Common myeloid progenitor, CD34-positive (primary cell): ENCODE measurements around the gene STRA8.
"Not testable (repeated sequence)": the region's sequence is repeated elsewhere in the genome, so short reads cannot be mapped to it uniquely, and the experiment has no call there.

Experiments
- CTCF ChIA-PET: fragments of 350-600 bp; sonication (Branson Sonifier 250); formaldehyde crosslinking; loops from one replicate; lab custom pipeline; 2021; ENCODE audit warnings: antibody characterized with exemption; lab: Charles Lee
- POLR2A ChIA-PET: fragments of 350-600 bp; sonication (Branson Sonifier 250); formaldehyde crosslinking; loops from one replicate; lab custom pipeline; 2021; ENCODE audit warnings: antibody characterized with exemption; lab: Charles Lee
- DNase-seq, 3 donors: peaks; one replicate each; pipeline versions ENCODE4 v3.0.0 to v3.0.0-alpha.2; 2013
- H3K27ac ChIP-seq, 2 experiments: 1 replicate in 1 of 2; 2 replicates in 1 of 2; pipeline ENCODE4 v1.7.0; 2013; ENCODE audit warnings: inconsistent platforms in 2 of 2, low read length in 2 of 2, mild to moderate bottlenecking in 2 of 2, low read depth in 1 of 2, moderate library complexity in 1 of 2; ENCODE audit not compliant: severe bottlenecking in 2 of 2, insufficient read depth in 1 of 2, poor library complexity in 1 of 2
- H3K27me3 ChIP-seq, 5 experiments: replicated peaks in 2 of 5; 1 replicate in 3 of 5; 2 replicates in 2 of 5; pipeline versions ENCODE4 v1.6.1 to v1.7.0; 2013; ENCODE audit warnings: low read length in 4 of 5, mild to moderate bottlenecking in 2 of 5, moderate library complexity in 2 of 5, inconsistent platforms in 1 of 5; ENCODE audit not compliant: insufficient read depth in 5 of 5, control insufficient read depth in 4 of 5
- H3K36me3 ChIP-seq, 4 experiments: 1 replicate in 2 of 4; 2 replicates in 2 of 4; pipeline versions ENCODE4 v1.6.1 to v1.7.0; 2013; ENCODE audit warnings: low read length in 3 of 4, control low read depth in 1 of 4, mild to moderate bottlenecking in 1 of 4; ENCODE audit not compliant: control insufficient read depth in 4 of 4, insufficient read depth in 4 of 4
- H3K4me1 ChIP-seq, 4 experiments: 1 replicate in 3 of 4; 2 replicates in 1 of 4; pipeline versions ENCODE4 v1.6.1 to v1.7.1; 2013; ENCODE audit warnings: low read length in 3 of 4, mild to moderate bottlenecking in 3 of 4, control low read depth in 1 of 4, inconsistent platforms in 1 of 4, moderate library complexity in 1 of 4; ENCODE audit not compliant: control insufficient read depth in 4 of 4, insufficient read depth in 4 of 4; ENCODE audit errors: control extremely low read depth in 1 of 4
- H3K4me3 ChIP-seq, 7 experiments: 1 replicate in 4 of 7; 2 replicates in 3 of 7; pipeline versions ENCODE4 v1.5.1 to v1.7.0; 2013; ENCODE audit warnings: mild to moderate bottlenecking in 7 of 7, low read length in 6 of 7, moderate library complexity in 6 of 7, inconsistent platforms in 2 of 7, low read depth in 2 of 7, control low read depth in 1 of 7; ENCODE audit not compliant: insufficient read depth in 4 of 7, control insufficient read depth in 1 of 7; ENCODE audit errors: extremely low read depth in 1 of 7
- H3K9me3 ChIP-seq, 5 experiments: 1 replicate in 4 of 5; 2 replicates in 1 of 5; pipeline versions ENCODE4 v1.6.1 to v1.7.1; 2013; ENCODE audit warnings: low read length in 4 of 5, mild to moderate bottlenecking in 2 of 5, inconsistent platforms in 1 of 5, low read depth in 1 of 5, moderate library complexity in 1 of 5; ENCODE audit not compliant: control insufficient read depth in 4 of 5, insufficient read depth in 2 of 5; ENCODE audit errors: control extremely low read depth in 1 of 5
- WGBS: methylation state at CpG from one replicate; pipeline ENCODE4 v1.1.5; 2013; ENCODE audit not compliant: insufficient coverage; 5-methylcytosine and 5-hydroxymethylcytosine counted together

The STRA8 gene

DNA sequence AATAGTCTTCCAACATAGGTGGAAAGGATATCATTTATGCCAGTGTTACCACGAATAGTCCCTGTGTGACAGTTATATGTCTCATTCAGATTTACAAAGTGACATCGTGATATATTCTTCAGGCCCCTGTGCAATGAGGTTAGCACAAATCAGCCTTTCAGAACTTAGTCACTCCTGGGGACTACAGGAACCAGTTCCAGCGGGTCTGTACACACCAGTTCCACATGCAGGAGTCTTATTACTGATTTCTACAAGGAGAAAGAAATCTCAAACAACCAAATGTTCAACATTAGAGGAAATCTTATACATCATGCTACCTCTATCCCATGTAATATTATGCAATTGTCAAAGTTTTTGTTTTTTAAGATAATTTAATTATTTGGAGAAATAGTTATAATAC, 17.9 kb upstream of the STRA8 start:
- Histone ChIP-seq H3K27ac (no peak overlapping the region), H3K4me3 (no peak overlapping the region), H3K4me1 (peaks cover 0 to 8% (median 7%) of the 10 kb centered on the region in 4 experiments), H3K9me3 (peaks cover 0 to 1% (median 0%) of the 10 kb centered on the region in 5 experiments), H3K36me3 (no peaks in the 10 kb centered on the region), H3K27me3 (no peaks in the 10 kb centered on the region)
- 94% methylated on average over 3 of the region's 3 CpGs for WGBS
- ChIA-PET CTCF (no interaction called here), POLR2A (no interaction called here)
- no peak for DNase-seq

DNA sequence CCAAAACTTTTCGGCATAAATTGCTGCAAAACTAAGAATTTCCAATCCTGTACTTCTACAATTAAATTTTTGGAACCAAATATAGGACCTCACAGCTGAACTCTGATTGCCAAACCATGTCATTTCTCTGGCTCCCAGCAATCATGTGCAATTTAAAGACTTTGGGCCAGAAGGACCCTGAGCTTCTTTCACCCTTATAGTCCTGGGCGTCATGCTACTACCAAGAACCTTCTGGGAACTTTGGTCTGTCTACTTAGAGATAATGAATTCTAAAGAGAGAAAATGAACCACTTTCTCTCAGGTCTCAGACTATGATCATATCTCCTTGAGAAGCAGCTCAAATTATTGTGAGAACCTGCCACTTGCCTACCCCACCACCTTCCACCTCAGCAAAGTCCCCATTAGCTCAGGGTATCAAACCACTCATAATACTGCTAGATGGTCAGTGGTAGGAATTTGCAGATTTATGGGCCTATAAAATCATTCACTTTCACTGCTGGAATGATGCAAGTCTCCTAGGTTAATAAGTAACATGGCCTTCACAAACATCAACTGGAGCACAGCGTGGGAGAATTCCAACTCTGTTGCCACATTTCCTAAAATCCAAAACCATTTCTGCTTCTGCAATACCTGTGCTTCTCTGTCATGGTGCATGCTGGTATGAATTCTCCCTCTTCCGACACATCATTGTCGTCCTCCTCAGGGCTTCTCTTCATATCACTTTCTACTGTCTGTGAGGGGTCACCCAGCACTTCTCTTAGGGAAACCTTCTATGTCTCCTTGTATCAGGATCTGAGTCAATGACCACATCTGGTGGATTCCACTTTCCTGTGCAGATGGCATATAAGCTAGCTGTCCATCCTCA, 15.8 kb upstream of the STRA8 start:
- no peaks in the 10 kb centered on the region for H3K27me3 ChIP-seq
- H3K36me3 ChIP-seq = no peaks in the 10 kb centered on the region
- H3K27ac ChIP-seq = no peak overlapping the region
- H3K4me3 ChIP-seq = no peak overlapping the region
- WGBS = 100% methylated on average over 4 of the region's 5 CpGs
- ChIA-PET CTCF (interaction anchor here (0.6 to 2.1 kb wide), 2 partner anchors 16 to 507 kb away, joined by 3 to 5 read pairs; partner anchors contain the start of gene STRA8), POLR2A (no interaction called here)
- DNase-seq = no peak
- H3K4me1 ChIP-seq = no peaks in the 10 kb centered on the region
- peaks cover 0 to 1% (median 0%) of the 10 kb centered on the region in 5 experiments for H3K9me3 ChIP-seq

DNA sequence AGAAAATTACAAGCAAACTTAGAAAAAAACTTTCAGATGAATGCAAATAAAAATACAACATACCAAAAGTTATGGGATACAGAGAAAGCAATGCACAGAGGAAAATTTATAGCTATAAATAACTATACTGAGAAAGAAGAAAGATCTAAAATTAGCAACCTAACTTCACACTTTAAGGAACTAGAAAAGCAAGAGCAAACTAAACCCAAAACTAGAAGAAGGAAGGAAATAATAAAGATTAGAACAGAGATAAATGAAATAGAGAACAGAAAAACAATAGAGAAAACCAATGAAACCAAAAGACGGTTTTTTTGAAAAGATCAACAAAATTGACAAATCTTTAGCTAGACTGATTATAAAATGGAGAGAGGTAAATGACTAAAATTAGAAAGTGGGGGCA, 9.6 kb upstream of the STRA8 start:
- Histone ChIP-seq H3K9me3 (peaks cover 0 to 5% (median 0%) of the 10 kb centered on the region in 5 experiments), H3K27ac (no peak overlapping the region), H3K4me3 (peak overlapping the region in 1 of 7 experiments; percentile 16), H3K4me1 (peaks cover 0 to 12% (median 6%) of the 10 kb centered on the region in 4 experiments), H3K36me3 (no peaks in the 10 kb centered on the region), H3K27me3 (no peaks in the 10 kb centered on the region)
- CTCF ChIA-PET = interaction anchor here (0.6 to 1.1 kb wide), 2 partner anchors 35 to 208 kb away, joined by 3 to 4 read pairs; no protein-coding TSS in a partner anchor
- no CpG with 5 or more reads among the region's 1 CpG for WGBS
- peak in 2 of 3 donors; percentile 37 to 57 for DNase-seq
- POLR2A ChIA-PET = no interaction called here

DNA sequence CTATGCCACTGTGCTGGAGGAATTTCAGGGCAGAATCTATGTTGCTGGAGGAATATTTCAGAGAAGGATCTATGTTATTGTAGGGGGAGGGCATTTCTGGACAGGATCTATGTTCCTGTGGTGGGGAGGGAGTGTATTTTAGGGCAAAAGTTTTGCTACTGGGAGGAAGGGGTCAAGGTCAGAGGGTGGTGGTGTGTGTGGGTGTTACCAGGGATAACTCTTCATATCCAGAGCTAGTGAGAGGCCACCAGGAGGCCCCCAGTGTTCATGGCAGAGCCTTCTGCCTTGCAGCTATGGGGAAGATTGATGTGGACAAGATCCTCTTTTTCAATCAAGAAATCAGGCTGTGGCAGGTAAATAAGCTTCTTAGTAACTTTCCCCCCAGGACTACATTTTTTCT, 2.0 kb upstream of the STRA8 start:
- no peak for DNase-seq
- Histone ChIP-seq H3K4me3 (no peak overlapping the region), H3K27ac (no peak overlapping the region), H3K27me3 (no peaks in the 10 kb centered on the region), H3K36me3 (no peaks in the 10 kb centered on the region), H3K4me1 (peaks cover 0 to 4% (median under 1%) of the 10 kb centered on the region in 4 experiments), H3K9me3 (no peaks in the 10 kb centered on the region)
- ChIA-PET POLR2A (no interaction called here), CTCF (interaction anchor here (0.6 to 1.0 kb wide), 3 partner anchors 10 to 18 kb away, joined by 3 read pairs; no protein-coding TSS in a partner anchor)

DNA sequence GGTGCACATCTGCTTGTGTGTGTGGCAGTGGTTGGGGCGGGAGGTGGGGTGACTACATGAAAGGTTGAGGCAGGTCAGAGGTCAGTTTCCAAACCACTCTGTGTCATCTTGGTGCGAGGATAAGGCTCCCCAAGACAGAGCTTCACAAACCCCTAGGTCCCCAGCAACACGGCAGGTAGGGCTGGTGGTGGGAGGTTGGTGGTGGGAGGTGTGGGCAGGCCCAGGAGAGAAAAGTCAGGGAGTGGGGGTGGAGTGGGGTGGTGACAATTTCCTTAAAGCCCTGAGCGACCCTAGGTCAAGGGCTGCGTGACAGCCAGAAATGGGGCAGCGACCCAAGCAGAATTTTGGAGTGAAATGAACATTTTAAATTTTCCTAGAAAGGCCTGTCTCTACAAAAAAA, 1.6 kb upstream of the STRA8 start:
- no peak overlapping the region for H3K27ac ChIP-seq
- peaks cover 0 to 8% (median 2%) of the 10 kb centered on the region in 4 experiments for H3K4me1 ChIP-seq
- ChIA-PET CTCF (interaction anchor here (0.5 to 1.0 kb wide), 5 partner anchors 11 to 528 kb away, joined by 3 read pairs; no protein-coding TSS in a partner anchor), POLR2A (no interaction called here)
- DNase-seq = no peak
- H3K27me3 ChIP-seq = no peaks in the 10 kb centered on the region
- WGBS = 100% methylated on average over 3 of the region's 6 CpGs
- H3K9me3 ChIP-seq = no peaks in the 10 kb centered on the region
- no peak overlapping the region for H3K4me3 ChIP-seq
- no peaks in the 10 kb centered on the region for H3K36me3 ChIP-seq

DNA sequence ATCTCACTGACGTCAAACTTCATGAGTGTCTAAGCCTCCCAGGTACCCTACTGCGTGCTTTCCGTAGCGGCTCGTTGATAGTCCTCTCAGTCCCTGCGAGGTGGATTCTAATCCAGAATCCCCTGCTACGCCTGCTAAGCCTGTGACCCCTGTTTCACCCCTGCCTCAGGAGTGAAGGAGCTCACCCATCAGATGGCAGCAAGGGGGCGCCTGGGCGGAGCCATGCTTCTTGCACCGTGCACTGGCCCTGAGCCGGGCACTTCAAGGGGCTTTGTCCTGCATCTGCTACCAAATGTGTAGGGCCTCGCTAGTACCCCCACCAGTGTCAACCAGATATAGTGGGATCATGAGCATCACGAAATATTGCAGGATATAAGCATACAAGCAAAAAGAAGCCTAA, 918 bp upstream of the STRA8 start:
- ChIA-PET POLR2A (no interaction called here), CTCF (interaction anchor here (0.5 to 1.0 kb wide), 2 partner anchors 89 to 529 kb away, joined by 3 read pairs; no protein-coding TSS in a partner anchor)
- Histone ChIP-seq H3K36me3 (no peaks in the 10 kb centered on the region), H3K9me3 (no peaks in the 10 kb centered on the region), H3K4me3 (no peak overlapping the region), H3K27ac (no peak overlapping the region), H3K27me3 (no peaks in the 10 kb centered on the region), H3K4me1 (peaks cover 0 to 8% (median 3%) of the 10 kb centered on the region in 4 experiments)
- 100% methylated on average over 11 of the region's 13 CpGs for WGBS
- no peak for DNase-seq

DNA sequence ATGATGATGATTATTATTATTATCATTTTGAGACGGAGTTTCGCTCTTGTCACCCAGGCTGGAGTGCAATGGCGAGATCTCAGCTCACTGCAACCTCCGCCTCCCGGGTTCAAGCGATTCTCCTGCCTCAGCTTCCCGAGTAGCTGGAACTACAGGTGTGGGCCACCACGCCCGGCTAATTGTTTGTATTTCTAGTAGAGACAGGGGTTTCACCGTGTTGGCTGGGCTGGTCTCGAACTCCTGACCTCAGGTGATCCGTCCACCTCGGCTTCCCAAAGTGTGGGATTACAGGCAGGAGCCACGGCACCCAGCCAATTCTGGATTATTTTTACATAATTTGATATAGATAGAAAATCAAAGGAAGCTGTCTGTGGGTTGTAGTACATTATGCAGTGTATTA, 457 bp downstream of the STRA8 start:
- H3K4me1 ChIP-seq, H3K27me3 ChIP-seq, H3K36me3 ChIP-seq, H3K9me3 ChIP-seq, H3K27ac ChIP-seq, H3K4me3 ChIP-seq, POLR2A ChIA-PET, DNase-seq: not testable (repeated sequence)
- CTCF ChIA-PET = interaction anchor here (1.7 to 3.0 kb wide), 3 partner anchors 11 to 40 kb away, joined by 5 to 13 read pairs (median 5); no protein-coding TSS in a partner anchor
- WGBS = 97% methylated on average over 7 of the region's 14 CpGs
